Measurements from ENCODE around the gene SYNC. TPM values are rescaled to one million over a fixed set of nuclear protein-coding genes. Genes with fewer than 3 reads are reported as not detected.
"Not testable (repeated sequence)": the region's sequence is repeated elsewhere in the genome, so short reads cannot be mapped to it uniquely, and the experiment has no call there.

Gene SYNC
- total RNA-seq, 3 donors from 2014 or later: 14.3 to 19.2 (median 14.6) TPM

DNA sequence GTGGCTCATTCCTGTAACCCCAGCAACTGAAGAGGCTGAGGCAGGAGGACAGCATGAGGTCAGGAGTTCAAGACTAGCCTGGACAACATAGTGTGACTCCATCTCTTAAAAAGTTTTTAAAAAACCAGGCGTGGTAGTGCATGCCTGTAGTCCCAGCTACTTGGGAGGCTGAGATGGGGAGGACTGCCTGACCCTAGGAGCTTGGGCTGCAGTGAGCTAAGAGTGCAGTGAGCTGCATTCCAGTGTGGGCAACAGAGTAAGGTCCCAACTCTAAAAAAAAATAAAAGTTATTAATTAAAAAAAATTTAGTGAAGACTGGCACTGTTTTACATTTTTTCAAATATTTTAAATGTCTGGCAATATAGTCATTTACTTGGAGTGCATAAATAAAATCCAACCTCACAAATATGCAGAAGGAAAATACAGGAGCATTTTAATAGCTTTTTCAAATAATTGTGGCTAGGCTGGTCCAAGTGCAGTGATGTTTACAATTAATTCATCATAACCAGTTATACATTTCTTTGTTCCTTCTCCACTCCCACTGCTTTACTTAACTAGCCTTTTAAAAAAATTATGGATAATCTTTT is 63.0 kb downstream of the SYNC start:
- intact Hi-C loops (cut with DNase I, micrococcal nuclease): no loop called here
- H3K4me3 ChIP-seq: no peak overlapping the region
- H3K9me3 ChIP-seq: no peaks in the 10 kb centered on the region
- H3K36me3 ChIP-seq (ENCODE audit: low read depth): no peaks in the 10 kb centered on the region
- no peaks in the 10 kb centered on the region for H3K4me1 ChIP-seq (ENCODE audit: low read depth)
- ATAC-seq: no peak
- TF ChIP-seq, protein P1, sequence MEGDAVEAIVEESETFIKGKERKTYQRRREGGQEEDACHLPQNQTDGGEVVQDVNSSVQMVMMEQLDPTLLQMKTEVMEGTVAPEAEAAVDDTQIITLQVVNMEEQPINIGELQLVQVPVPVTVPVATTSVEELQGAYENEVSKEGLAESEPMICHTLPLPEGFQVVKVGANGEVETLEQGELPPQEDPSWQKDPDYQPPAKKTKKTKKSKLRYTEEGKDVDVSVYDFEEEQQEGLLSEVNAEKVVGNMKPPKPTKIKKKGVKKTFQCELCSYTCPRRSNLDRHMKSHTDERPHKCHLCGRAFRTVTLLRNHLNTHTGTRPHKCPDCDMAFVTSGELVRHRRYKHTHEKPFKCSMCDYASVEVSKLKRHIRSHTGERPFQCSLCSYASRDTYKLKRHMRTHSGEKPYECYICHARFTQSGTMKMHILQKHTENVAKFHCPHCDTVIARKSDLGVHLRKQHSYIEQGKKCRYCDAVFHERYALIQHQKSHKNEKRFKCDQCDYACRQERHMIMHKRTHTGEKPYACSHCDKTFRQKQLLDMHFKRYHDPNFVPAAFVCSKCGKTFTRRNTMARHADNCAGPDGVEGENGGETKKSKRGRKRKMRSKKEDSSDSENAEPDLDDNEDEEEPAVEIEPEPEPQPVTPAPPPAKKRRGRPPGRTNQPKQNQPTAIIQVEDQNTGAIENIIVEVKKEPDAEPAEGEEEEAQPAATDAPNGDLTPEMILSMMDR (IDR thresholded peaks at IDR 0.05): no peak
- no peak for DNase-seq

DNA sequence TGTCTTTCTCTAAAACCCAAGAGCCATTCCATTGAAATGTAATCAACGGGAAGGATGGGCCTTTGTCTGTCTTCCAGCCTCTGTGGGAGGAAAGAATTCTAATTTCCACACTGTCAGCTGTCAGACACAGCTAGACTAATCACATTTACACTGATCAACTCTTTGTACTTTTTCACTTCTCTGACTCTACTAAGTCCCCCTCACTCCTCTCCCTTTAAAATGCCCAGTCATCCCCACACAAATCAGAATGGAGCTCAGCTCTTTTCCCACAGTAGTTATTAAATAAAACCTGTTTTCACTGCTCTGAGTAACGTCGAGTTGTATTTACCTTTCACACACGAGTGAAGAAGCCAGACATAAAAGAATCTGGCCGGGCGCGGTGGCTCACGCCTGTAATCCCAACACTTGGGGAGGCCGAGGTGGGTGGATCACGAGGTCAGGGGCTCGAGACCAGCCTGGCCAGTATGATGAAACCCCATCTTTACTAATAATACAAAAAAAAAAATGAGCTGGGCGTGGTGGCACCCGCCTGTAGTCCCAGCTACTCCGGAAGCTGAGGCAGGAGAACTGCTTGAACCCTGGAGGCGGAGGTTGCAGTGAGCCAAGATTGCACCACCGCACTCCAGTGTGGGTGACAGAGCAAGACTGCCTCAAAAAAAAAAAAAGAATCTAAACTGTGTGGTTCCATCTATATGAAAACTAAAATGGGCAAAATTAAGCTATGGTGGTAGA is 65.5 kb downstream of the SYNC start:
- intact Hi-C loops (cut with DNase I, micrococcal nuclease): no loop called here
- ATAC-seq: no peak
- H3K36me3 ChIP-seq (ENCODE audit: low read depth): no peaks in the 10 kb centered on the region

DNA sequence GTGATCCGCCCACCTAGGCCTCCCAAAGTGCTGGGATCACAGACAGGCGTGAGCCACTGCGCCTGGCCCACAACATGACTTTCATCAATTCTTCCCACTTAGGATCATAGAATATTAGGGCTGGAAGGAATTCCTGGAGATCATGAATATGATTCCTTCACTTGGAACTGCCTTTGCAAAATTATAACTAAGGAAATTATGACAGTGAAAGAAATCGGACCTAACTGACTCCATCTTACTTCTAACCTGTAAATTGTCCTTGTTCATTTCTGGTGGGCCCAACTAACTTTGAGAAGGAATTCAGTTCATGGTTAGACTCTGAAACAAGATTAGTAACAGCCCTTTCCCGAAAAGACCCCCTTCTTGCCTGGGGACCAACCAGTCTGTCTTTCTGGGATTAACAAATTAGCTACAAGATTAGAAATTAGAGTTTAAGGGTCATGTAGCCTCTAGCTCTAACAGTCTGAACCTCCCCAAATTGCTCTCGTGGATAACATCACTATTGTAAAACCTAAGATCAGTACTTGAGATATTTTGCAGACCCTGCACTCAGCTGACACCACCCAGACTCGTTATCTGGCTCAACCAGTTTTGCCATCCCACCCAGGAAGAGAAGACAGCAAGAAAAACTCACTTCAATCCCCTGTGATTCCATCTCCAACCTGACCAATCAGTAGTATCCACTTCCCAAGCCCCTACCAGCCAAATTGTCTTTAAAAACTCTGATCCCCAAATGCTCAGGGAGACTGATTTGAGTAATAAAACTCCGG is 66.9 kb downstream of the SYNC start:
- intact Hi-C loops (cut with DNase I, micrococcal nuclease): no loop called here
- H3K36me3 ChIP-seq (ENCODE audit: low read depth): no peaks in the 10 kb centered on the region

More for the DNA sequence above, 65.5 kb downstream of the SYNC start:
- Histone ChIP-seq H3K9me3 (no peaks in the 10 kb centered on the region), H3K4me3 (no peak overlapping the region), H3K4me1 (ENCODE audit: low read depth) (no peaks in the 10 kb centered on the region)
- TF ChIP-seq, protein P1 (IDR thresholded peaks at IDR 0.05): no peak
- no peak for DNase-seq

DNA sequence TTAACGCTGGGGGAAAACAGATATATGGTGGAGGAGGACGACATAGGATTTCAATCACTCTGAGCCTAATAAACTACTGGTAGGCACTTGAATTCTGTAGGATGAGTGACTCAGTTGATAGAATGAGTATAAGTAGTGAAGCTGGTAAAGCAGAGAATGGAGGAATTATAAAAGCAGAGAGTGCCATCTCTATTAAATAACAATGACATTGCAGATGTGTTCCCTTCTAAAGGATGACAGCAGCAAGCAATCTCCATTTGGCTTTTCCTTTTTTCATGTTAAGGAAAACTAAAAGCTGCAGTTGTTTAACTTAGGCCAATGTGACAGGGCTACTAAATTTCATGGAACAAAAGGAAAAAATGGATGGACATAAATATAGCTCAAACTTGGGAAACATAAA is 69.7 kb downstream of the SYNC start:
- DNase-seq (no peak), ATAC-seq (no peak)
- H3K9me3 ChIP-seq: no peaks in the 10 kb centered on the region
- no peak overlapping the region for H3K4me3 ChIP-seq
- no peaks in the 10 kb centered on the region for H3K4me1 ChIP-seq (ENCODE audit: low read depth)
- TF ChIP-seq, protein P1 (IDR thresholded peaks at IDR 0.05): no peak
- H3K36me3 ChIP-seq (ENCODE audit: low read depth): no peaks in the 10 kb centered on the region
- intact Hi-C loops (cut with DNase I, micrococcal nuclease): no loop called here

More for the DNA sequence above, 66.9 kb downstream of the SYNC start:
- ATAC-seq (no peak), DNase-seq (no peak)
- H3K4me1 ChIP-seq (ENCODE audit: low read depth): no peaks in the 10 kb centered on the region
- no peak overlapping the region for H3K4me3 ChIP-seq
- TF ChIP-seq, protein P1 (IDR thresholded peaks at IDR 0.05): no peak
- H3K9me3 ChIP-seq: no peaks in the 10 kb centered on the region

DNA sequence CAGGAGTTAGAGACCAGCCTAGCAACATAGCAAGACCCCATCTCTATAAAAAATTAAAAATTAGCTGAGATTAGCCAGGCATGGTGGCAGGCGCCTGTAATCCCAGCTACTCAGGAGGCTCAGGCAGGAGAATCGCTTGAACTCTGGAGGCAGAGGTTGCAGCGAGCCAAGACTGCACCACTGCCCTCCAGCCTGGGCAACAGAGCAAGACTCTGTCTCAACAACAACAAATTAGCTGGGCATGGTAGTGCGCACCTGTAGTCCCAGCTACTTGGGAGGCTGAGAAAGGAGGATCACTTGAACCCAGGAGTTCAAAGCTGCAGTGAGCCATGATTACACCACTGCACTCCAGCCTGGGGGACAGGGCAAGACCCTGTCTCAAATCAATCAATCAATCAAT is 72.4 kb downstream of the SYNC start:
- ATAC-seq; H3K36me3 ChIP-seq (ENCODE audit: low read depth); H3K4me1 ChIP-seq (ENCODE audit: low read depth); H3K9me3 ChIP-seq; H3K4me3 ChIP-seq; DNase-seq; intact Hi-C loops (cut with DNase I, micrococcal nuclease): not testable (repeated sequence)

Other genes with a start within 250 kb of the SYNC start
- gene ZBTB8B, start 237.7 kb downstream of the SYNC start, total RNA-seq: under 1 TPM in 1 of 3 donors, not detected in 2; 0.03 TPM
- 1 to 10 TPM; 4.9 to 7.9 (median 5.1) TPM for gene ZBTB8A, start 163.3 kb downstream of the SYNC start, total RNA-seq
- 10 to 100 TPM; 40.4 to 45.4 (median 40.9) TPM for gene ZBTB8OS, start 52.2 kb downstream of the SYNC start, total RNA-seq
- 100 to 1,000 TPM; 120 to 156 (median 136) TPM for gene RBBP4, start 51.6 kb downstream of the SYNC start, total RNA-seq
- 10 to 100 TPM; 47.0 to 66.7 (median 54.8) TPM for gene YARS1, start 114.6 kb upstream of the SYNC start, total RNA-seq
- 10 to 100 TPM; 23.7 to 38.8 (median 31.0) TPM for gene S100PBP, start 114.9 kb upstream of the SYNC start, total RNA-seq
- gene FNDC5, start 168.1 kb upstream of the SYNC start, total RNA-seq: under 1 TPM; 0.38 to 0.51 (median 0.41) TPM
- 1 to 10 TPM; 1.1 to 2.0 (median 1.1) TPM for gene HPCA, start 183.7 kb upstream of the SYNC start, total RNA-seq
- 100 to 1,000 TPM; 426 to 995 (median 483) TPM for gene TMEM54, start 198.6 kb upstream of the SYNC start, total RNA-seq